ENCODE measurements around the gene FAM110A.

DNA sequence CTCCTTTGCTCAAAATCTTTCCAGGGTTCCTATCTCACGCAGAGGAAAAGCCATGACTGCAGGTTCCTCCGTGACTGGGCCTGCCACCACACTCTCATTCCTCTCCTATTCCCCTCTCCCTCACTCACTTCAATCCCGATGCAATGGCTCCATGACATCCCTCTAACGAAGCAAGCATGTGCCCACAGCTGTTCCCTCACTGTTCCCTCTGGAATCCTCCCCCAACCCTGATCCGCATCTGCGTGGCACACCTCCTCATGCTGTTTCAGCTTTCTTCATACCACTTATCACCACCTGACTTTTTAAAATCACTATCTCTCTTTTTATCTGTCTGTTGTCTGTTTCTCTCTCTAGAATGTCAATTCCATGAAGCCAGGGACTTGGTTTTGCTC lies 57.1 kb downstream of the FAM110A start:
- TF ChIP-seq, protein P1, sequence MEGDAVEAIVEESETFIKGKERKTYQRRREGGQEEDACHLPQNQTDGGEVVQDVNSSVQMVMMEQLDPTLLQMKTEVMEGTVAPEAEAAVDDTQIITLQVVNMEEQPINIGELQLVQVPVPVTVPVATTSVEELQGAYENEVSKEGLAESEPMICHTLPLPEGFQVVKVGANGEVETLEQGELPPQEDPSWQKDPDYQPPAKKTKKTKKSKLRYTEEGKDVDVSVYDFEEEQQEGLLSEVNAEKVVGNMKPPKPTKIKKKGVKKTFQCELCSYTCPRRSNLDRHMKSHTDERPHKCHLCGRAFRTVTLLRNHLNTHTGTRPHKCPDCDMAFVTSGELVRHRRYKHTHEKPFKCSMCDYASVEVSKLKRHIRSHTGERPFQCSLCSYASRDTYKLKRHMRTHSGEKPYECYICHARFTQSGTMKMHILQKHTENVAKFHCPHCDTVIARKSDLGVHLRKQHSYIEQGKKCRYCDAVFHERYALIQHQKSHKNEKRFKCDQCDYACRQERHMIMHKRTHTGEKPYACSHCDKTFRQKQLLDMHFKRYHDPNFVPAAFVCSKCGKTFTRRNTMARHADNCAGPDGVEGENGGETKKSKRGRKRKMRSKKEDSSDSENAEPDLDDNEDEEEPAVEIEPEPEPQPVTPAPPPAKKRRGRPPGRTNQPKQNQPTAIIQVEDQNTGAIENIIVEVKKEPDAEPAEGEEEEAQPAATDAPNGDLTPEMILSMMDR (conservative IDR thresholded peaks at IDR 0.05; ENCODE audit: low read depth, low read length): no peak
- no peak for TF ChIP-seq EZH2 (IDR thresholded peaks at IDR 0.05; ENCODE audit: borderline replicate concordance, low read depth, low read length, poor library complexity, severe bottlenecking)

All from A673 (cell line).